Stromal cell of bone marrow (primary cell): Measurements from ENCODE around the gene SOCS1.

Source experiments
- DNase-seq: peaks from one replicate; pipeline ENCODE4 v3.0.0-alpha.2; 2012; ENCODE audit warnings: low read depth

SOCS1 gene

DNA sequence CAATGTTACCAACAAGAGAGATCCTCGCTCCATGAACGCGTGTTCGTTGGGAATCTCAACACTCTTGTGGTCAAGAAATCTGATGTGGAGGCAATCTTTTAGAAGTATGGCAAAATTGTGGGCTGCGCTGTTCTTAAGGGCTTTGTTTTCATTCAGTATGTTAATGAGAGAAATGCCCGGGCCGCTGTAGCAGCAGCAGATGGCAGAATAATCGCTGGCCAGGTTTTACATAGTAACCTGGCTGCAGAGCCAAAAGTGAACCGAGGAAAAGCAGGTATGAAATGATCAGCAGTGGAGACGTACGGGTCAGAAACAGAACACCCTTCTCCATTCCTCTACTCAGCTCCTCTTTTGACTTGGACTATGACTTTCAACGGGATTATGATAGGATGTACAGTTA lies 13.3 kb downstream of the SOCS1 start:
- DNase-seq = no peak

DNA sequence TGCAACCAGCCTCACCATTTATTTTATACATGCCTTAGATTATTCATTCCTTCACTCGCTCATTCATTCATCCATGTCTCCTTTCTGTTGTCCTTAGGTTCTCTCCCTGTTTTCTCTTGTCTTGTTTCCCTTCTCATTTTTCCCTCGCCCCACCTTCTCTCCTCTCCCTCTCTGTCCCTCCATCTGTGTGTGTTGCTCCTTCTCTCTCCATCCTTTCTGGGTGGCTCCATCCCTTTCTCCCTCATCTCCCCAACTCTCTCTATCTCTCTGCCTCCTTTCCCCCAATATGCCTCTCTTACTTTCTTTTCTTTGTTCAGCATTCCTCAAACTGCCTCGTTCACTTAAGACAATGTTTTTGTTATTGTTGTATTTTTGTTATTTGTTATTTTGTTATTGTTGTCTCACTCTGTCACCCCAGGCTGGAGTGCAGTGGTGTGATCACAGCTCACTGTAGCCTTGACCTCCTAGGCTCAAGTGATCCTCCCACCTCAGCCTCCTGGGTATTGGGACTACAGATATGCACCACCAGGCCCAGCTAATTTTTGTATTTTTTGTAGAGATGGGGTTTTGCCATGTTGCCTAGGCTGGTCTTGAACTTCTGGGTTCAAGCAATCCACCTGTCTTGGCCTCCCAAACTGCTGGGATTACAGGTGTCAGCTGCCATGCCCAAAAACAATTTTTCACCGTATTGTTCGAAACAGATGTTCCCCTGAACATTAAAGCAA lies 14.4 kb downstream of the SOCS1 start:
- DNase-seq = no peak

DNA sequence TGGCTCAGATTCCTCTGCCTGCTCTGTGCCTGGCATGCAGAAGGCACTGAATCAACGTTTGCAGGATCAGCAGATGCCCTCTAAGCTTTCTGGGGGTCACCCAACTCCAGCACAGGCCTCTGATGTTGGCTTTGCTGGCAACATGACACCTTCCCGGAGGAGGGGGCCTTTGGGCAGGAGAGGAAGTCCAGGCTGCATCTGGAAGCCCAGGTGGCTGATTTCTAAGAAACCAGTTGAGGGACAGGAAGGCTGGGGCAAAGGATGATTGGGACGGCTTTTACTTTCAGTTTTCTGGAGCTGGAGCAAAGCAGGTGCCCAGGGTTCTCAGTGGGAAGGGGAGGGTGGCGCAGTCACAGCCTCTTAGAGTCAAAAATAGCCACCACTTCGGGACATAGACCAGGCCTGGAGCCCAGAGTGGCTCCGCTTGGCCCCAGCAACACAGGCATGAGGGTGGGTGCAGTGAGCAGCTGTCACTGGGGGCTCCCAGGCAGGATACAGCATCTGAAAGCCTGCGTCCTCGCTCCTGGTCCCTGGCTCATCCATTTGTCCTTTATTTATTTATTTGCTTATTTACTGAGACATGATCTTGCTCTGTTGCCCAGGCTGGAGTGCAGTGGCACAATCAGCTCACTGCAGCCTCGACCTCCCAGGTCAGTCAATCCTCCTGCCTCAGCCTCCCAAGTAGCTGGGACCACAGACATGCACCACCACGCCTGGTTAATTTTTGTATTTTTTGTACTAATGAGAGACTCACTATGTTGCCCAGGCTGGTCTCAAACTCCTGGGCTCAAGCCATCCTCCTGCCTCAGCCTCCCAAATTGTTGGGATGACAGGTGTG lies 15.1 kb downstream of the SOCS1 start:
- no peak for DNase-seq

DNA sequence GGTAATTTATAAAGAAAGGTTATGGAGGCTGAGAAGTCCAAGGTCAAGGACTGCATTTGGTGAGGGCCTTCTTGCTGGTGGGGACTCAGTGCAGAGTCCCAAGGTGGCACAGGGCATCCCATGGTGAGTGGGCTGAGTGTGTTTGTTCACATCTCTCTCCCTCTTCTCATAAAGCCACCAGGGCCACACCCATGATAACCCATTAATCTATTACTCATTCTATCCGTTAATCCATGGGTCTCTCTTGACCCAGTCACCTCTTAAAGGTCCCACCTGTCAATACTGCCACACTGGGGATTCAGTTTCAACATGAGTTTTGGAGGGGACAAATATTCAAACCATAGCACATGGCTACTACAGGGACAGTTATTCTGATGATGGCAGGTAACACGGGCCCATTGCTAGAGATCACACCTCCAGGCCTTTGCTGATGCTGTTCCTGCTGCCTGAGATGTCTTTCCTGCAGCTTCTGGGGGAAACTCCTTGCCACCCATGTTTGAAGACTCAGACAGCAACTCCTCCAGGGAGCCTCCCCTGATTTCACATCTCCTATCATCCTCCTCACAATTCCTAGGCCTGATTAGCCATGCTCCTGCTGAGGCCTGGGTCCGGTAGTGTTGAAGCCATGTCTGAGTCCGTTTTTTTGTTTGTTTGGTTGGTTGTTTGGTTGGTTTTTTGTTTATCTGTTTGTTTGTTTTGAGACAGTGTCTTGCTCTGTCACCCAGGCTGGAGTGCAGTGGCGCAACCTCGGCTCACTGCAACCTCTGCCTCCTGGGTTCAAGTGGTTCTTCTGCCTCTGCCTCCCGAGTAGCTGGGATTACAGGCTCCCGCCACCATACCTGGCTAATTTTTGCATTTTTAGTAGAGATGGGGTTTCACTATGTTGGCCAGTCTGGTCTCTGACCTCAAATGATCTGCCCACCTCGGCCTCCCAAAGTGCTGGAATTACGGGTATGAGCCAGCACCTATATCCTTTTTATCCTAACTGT lies 16.1 kb downstream of the SOCS1 start:
- no peak for DNase-seq

DNA sequence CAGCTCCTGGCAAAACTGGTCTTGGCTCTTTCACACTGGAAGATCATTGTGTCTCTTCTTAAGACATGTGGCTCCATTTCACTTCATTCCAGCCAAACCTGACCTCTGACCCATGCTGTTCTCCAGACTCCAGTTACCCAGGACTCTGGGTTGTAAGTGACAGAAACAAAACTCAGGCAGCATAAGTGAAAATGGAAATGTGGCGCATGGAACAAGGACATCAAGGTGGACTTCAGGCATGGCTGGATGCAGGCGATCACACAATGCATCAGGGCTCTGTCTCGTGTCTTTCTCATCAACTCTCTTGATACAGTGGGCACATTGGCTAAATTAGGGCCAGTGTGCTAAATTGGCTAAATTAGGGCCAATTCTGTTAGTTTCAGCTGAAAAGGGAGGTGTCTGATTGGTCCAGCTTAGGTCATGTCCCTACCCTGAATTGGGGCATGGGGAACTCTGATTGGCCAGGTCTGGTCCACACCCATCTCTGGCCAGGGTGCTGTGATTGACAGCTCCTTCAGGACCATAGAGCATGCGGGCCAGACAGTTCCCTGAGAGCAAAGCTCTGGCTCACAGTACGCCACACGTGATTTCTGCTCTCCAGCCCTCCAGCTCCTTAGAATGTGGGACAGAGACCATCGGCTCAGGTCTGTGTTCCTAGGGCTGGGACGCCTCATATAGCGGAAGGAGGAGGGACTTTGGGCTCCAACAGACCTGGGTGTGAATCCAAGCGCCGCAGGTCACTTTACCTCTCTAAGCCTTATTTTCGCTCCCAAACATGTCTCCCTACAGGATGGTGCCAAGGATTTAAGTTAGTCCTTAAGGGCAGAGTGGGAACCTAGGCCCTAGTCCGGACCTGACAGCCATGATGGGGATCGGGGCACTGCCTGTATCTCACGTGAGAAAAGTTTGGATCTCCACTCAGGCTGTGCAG lies 17.5 kb downstream of the SOCS1 start:
- no peak for DNase-seq

DNA sequence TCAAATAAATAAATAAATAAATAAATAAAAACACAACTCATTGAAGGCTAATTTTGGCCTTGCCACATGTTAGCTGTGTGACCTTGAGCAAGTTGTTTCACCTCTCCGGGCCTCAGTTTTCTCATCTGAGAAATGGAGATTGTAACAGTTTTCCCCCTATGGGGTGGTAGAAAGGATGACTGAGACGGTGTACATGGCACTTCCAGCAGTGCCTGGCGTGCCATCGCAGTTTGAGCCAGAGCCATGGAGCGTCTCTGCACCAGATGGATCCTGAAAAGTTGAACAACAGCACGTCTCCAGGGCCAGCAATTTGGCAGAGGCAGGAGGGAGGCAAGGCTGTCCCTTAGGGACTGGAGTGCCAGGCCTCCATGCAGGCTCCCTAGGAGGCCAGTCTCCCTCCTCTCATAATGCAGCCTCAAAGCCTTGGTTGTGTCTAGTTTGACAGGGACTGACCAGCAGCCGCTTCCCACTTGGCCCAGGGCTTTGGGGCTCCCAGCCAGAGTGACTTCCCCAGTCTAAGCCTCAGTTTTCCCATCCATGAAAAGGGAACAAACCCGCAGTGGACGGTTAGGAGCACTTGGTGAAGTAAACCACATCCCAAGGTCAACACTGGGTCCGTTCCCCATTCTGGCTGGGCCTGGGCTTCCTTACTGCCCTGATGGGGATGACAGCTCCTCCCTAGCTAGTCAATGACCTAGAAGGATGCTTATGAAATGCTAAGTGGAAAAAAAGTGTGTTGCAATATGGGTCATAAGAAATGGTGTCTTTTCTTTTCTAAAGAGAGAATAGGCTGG lies 19.3 kb downstream of the SOCS1 start:
- DNase-seq = no peak

DNA sequence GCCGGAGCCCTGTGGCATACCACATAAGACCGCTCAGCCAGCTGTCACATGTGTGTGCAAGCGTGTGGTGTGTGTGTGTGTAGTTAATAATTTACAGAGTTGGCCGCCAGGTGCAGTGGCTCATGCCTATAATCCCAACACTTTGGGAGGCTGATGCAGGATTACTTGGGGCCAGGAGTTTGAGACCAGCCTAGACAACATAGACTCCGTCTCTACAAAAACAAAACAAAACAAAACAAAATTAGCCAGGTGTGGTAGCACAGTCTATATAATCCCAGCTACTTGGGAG lies 20.4 kb downstream of the SOCS1 start:
- DNase-seq = no peak

DNA sequence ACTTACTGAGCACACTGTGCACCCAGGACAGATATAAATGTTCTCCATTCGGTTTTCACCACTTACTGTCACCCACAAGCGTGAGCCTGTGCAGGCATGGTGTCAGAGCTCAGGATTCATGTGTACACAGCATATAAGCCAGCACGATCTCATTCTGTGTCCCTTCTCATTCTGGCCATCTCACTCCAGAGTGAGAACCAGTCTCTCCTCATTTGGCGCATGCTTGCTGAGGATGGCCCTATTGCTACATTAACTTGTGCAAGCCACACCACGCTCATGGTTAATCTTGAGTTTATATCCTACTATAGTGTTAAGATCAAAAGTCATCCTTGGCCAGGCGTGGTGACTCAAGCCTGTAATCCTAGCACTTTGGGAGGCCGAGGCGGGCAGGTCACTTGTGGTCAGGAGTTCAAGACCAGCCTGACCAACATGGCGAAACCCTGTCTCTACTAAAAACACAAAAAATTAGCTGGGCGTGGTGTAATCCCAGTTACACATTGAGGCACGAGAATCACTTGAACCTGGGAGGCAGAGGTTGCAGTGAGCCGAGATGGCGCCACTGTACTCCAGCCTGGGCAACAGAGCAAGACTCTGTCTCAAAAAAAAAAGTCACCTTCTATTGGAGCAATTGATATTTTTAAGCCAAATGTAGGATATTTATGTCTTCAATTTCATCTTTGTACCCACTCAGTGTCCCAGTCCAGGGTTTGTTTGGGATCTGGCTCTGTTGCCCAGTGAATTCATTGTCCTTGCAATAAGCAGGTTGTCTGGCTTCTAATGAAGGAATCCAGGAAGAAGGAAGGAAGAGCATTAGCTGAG lies 20.9 kb downstream of the SOCS1 start:
- no peak for DNase-seq

DNA sequence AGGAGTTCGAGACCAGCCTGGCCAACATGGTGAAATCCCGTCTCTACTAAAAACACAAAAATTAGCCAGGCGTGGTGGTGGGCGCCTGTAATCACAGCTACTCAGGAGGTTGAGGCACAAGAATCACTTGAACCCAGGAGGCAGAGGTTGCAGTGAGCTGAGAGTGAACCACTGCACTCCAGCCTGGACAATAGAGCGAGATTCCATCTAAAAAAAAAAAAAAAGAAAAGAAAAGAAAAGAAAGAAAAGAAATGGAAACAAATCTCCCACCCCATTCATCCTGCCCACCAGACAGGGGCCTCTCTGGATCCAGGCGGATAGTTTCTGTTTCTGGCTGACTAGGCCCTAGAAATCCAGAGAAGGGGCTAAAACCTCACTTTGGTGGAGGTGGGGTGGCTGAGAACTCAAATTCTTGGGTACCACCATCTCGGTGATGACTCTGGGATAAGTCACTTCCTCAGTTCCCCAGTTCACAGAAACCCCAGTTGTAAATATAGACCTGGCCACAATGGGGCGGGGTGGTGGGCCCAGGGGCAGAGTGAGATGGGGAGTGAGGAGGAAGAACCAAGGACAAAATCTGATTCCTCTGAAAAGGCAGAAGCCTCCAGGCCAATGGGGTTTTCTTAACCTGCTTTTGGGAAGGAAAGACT lies 22.2 kb downstream of the SOCS1 start:
- no peak for DNase-seq

DNA sequence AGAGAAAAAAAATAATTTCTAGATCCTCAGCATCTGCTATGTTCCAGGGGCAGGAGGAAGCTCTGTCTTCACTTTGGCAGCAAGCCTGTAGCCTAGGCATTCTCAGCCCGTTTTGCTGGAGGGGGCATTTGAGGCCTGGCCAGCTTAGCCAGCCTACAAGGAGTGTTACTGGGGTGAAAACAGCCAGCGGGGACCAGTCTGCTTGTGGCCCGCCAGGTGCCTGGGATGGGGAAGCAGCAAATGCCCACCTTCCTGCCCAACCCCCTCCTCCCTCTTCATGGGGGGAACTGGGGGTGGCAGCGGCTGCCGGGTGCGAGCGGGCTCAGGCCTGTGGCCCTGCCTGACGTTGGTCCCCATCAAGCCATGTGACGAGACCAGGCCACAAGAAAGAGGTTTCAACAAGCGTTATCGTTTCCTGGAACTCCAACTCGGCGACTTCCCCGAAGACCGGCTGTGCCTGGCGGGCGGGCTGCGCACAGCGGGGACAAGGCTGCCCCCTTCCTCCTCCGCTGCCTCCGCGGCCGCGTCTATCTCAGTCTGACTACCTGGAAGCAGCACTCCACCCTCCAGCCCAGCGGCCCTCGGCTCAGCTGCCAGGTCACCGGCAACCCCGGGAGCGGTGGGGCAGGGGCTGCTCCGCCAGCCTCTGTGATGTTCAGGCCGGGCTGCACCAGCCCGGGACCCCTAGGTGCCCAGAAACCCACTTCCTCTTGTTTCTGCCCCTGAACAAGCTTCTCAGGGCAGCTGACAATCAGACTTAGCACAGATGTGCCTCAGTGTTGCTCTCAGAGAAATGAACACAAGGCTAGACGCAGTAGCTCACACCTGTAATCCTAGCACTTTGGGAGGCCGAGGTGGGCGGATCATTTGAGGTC lies 22.9 kb downstream of the SOCS1 start:
- no peak for DNase-seq

DNA sequence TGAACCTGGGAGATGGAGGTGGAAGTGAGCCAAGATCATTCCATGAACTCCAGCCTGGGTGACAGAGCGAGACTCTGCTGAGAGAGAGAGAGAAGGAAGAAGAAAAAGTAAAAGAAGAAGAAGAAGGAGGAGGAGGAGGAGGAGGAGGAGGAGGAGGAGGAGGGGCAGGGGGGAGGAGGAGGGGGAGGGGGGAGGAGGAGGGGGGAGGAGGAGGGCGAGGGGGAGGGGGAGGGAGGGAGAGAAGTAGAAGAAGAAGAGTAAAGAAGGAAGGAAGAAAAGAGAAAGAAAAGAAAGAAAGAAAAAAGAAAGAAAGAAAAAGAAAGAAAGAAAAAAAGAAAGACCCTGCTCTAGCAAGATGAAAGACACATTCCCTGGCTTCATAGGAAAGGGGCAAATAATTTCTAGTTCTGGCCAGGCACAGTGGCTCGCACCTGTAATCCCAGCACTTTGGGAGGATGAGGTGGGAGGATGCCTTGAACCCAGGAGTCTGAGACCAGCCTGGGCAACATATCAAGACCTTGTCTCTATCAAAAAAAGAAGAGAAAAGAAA lies 23.6 kb downstream of the SOCS1 start:
- no peak for DNase-seq

DNA sequence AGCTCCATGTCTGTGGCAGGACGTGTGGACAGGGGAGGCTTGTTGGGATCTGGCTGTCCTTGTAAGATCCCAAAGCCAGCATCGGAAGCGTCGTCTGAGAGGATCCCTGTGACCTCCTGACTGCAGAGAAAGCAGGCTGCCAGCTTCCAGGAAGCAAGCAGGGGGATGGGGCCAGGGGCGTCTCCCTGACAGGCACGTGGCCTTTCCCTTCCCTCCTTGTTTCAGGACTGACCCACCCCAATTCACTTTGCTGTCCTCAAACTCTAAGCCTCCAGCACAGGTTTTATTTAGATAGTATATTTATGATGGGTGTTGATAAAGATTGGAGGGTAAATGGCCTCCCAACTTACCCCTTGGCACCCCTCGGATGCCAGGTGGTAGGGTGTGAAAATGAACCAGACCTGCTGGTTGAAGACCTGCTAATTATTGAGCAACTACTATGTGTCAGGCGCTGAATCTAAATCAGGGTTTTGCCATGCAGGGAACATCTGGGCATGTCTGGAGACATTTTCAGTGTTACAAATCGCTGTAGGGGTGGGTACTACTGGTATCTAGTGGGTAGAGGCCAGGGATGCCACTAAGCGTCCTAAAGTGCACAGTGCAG lies 24.5 kb downstream of the SOCS1 start:
- no peak for DNase-seq

DNA sequence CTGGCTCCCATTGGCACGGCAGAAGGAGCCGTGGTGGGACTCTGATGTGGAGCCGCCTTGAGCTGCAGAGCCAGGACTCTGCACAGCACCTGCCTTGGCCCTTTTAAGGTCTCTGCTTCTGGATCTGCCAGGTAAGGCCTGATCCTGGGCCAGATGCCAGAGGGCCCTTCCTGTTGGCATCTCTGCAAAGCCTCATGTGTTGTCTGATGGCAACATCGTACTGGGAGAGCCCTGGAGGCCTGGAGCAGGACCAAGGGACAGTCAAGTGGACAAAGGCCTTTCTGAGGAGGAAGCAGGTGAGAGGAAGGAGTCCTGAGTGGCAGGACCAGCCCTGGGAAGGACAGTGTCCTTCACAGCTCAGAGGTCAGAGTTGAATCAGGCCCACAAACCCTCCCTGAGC lies 26.1 kb downstream of the SOCS1 start:
- no peak for DNase-seq

DNA sequence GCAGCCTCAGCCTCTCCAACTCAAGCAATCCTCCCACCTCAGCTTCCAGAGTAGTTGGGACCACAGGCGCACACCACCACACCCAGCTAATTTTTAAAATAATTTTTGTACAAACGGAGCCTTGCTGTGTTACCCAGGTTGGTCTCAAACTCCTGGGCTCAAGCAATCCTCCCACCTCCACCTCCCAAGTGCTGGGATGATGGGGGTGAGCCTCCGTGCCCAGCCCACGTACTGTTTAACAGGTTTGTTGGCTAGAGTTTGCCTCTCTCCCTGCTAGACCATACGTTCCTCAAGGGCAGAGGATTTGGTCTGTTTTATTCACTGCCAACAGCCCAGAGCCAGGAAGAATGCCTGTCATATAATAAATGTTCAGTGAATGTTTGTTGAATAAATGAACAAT lies 26.6 kb downstream of the SOCS1 start:
- DNase-seq = no peak

DNA sequence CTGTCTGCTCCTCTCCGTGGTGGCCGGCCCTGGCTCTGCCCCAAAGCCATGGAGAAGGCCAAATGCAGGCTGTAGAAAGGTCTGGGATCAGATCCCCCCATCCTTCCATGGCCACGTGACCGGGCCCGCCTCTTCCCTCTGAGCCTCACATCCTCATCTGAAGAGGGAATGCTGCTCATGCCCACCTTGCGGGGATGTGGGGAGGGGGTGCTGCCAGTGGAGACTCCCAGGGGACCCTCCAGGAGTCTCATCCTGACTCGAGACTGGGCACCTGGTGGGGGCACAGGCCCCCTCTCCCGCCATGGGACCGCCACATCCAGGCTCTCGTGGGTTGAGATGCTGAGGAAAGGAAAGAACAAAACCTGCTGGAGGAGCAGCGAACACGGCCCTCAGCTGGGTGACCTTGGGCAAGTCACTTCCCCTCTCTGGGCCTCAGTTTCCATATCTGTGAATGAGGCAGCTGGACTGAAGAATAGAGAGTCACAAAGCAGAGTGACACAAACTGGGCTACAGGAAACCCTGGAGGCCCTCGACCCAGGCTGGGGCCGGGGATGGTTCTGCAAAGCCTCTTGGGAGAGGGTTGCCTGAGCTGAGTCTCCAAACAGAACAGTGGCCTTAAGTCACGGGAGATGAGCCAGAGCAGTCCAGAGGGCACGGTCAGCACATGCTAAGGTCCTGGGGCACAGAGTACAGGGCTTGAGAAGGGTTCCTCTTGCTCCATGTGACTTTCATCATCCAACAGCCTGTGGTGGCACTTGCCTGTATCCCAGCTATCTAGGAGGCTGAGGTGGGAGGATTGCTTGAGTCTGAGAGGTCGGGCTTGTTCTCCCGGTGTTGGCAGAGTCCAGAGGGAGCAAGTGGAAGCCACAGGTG lies 30.1 kb downstream of the SOCS1 start:
- no peak for DNase-seq

DNA sequence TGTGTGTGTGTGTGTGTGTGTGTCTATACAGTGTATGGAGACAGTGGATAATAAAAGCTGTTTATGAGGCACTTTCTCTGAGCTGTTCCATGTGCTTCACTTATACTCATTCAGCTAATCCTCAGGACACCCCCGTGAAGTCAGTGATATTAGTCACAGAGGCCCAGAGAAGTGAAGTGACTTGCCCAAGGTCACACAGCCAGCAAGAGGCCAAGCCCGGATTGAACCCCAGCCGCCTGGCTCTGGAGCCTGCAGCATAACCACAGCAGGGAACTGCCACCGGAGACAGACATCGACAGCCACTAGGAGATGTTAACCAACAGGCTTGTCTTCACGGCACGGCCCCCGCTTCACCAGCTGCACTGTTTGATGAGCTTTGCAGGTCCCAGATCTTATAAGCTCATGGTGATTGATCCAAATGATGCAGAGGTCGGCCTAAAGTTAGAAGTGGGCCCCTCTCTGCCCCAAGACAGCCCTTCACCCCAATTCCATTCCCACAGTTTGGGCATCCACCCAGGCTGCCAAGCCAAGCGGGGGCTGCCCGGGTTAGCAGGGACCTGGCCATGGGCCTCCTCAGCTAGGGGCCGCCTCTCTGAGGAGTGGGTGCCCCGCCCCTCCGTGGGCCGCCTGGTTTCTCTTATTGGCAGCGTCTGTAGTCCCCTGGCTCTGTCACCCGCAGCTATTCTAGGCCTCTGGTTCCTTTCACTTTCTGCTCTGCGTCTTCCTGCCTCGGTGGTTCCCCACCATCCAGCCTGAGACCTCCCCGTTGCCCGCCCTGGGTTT lies 30.9 kb downstream of the SOCS1 start:
- DNase-seq = no peak
